CD14-positive monocyte (primary cell): ENCODE results near the gene FXR2. TPM values are rescaled to one million over a fixed set of nuclear protein-coding genes. Genes with fewer than 3 reads are reported as not detected.

ENCODE experiments used
- DNase-seq, 3 donors: peaks; one replicate each; pipeline ENCODE4 v3.0.0-alpha.2; 2011 to 2022
- H2AFZ ChIP-seq: 2 replicates; pipeline ENCODE4 v1.6.0; 2012; ENCODE audit warnings: mild to moderate bottlenecking, low read depth, low read length, inconsistent platforms; ENCODE audit not compliant: insufficient read depth, poor library complexity, severe bottlenecking
- H3K27ac ChIP-seq, 2 donors: 1 replicate in 1 of 2; 2 replicates in 1 of 2; pipeline ENCODE4 v1.5.1; 2012 to 2013; ENCODE audit warnings: low read length in 2 of 2, control low read depth in 1 of 2, inconsistent platforms in 1 of 2, low read depth in 1 of 2, mild to moderate bottlenecking in 1 of 2
- H3K27me3 ChIP-seq, 2 donors: one replicate each; pipeline versions ENCODE4 v1.6.0 to v1.6.1; 2011 to 2013; ENCODE audit warnings: low read length in 2 of 2; ENCODE audit not compliant: control insufficient read depth in 2 of 2, insufficient read depth in 2 of 2
- H3K36me3 ChIP-seq, 2 donors: replicated peaks in 1 of 2; 1 replicate in 1 of 2; 2 replicates in 1 of 2; pipeline versions ENCODE4 v1.5.1 to v1.6.1; 2012 to 2013; ENCODE audit warnings: low read length in 2 of 2, control low read depth in 1 of 2, inconsistent platforms in 1 of 2, mild to moderate bottlenecking in 1 of 2; ENCODE audit not compliant: insufficient read depth in 2 of 2, control insufficient read depth in 1 of 2
- H3K4me1 ChIP-seq, 2 donors: 1 replicate in 1 of 2; 2 replicates in 1 of 2; pipeline versions ENCODE4 v1.5.1 to v1.6.1; 2012 to 2013; ENCODE audit warnings: low read length in 2 of 2, control low read depth in 1 of 2, inconsistent platforms in 1 of 2, mild to moderate bottlenecking in 1 of 2, moderate library complexity in 1 of 2; ENCODE audit not compliant: insufficient read depth in 2 of 2, control insufficient read depth in 1 of 2
- H3K4me2 ChIP-seq: replicated peaks from 2 replicates; pipeline ENCODE3; 2012; ENCODE audit warnings: low read length, moderate library complexity, mild to moderate bottlenecking; ENCODE audit not compliant: poor library complexity, severe bottlenecking; ENCODE audit errors: extremely low read depth
- H3K4me3 ChIP-seq, 3 experiments: fragments of 200-600 bp in 1 of 3; sonication (generic) in 1 of 3; replicated peaks in 1 of 3; 1 replicate in 2 of 3; 2 replicates in 1 of 3; pipeline ENCODE4 v1.5.1; 2011 to 2013; ENCODE audit warnings: low read length in 3 of 3, mild to moderate bottlenecking in 3 of 3, control low read depth in 2 of 3, low read depth in 2 of 3, inconsistent platforms in 1 of 3, moderate library complexity in 1 of 3
- H3K79me2 ChIP-seq: 2 replicates; pipeline ENCODE4 v1.6.0; 2012; ENCODE audit warnings: mild to moderate bottlenecking, control low read depth, inconsistent platforms, low read length, moderate library complexity; ENCODE audit not compliant: insufficient read depth
- H3K9ac ChIP-seq: 2 replicates; pipeline ENCODE4 v1.6.0; 2017; ENCODE audit warnings: low read length, mild to moderate bottlenecking; ENCODE audit not compliant: insufficient read depth, poor library complexity, severe bottlenecking
- H3K9me3 ChIP-seq, 2 donors: replicated peaks in 1 of 2; 1 replicate in 1 of 2; 2 replicates in 1 of 2; pipeline versions ENCODE4 v1.5.1 to v1.6.1; 2012 to 2013; ENCODE audit warnings: low read length in 2 of 2, control low read depth in 1 of 2; ENCODE audit not compliant: control insufficient read depth in 1 of 2, insufficient read depth in 1 of 2
- H4K20me1 ChIP-seq: 2 replicates; pipeline ENCODE4 v1.6.0; 2012; ENCODE audit warnings: mild to moderate bottlenecking, low read length, control low read depth, moderate library complexity; ENCODE audit not compliant: insufficient read depth
- H3K27ac Mint-ChIP-seq, 7 donors: one replicate each; pipeline ENCODE4 v1.8.0; 2020; ENCODE audit warnings: mild to moderate bottlenecking in 7 of 7, mixed read lengths in 7 of 7, moderate library complexity in 6 of 7, inconsistent platforms in 2 of 7
- H3K27me3 Mint-ChIP-seq, 3 donors: one replicate each; pipeline ENCODE4 v1.8.0; 2021 to 2022; ENCODE audit warnings: low read depth in 3 of 3, mild to moderate bottlenecking in 3 of 3, mixed read lengths in 3 of 3, moderate library complexity in 3 of 3, inconsistent platforms in 1 of 3
- H3K36me3 Mint-ChIP-seq, 2 donors: one replicate each; pipeline ENCODE4 v1.8.0; 2020; ENCODE audit warnings: mixed read lengths in 2 of 2, inconsistent platforms in 1 of 2, mild to moderate bottlenecking in 1 of 2
- H3K4me1 Mint-ChIP-seq: one replicate; pipeline ENCODE4 v1.8.0; 2020; ENCODE audit warnings: mild to moderate bottlenecking, mixed read lengths
- H3K4me3 Mint-ChIP-seq, 2 donors: one replicate each; pipeline ENCODE4 v1.8.0; 2020; ENCODE audit warnings: mild to moderate bottlenecking in 2 of 2, mixed read lengths in 2 of 2, moderate library complexity in 1 of 2
- H3K9me3 Mint-ChIP-seq, 7 donors: one replicate each; pipeline ENCODE4 v1.8.0; 2020 to 2022; ENCODE audit warnings: mixed read lengths in 7 of 7, mild to moderate bottlenecking in 6 of 7, moderate library complexity in 6 of 7, inconsistent platforms in 2 of 7
- WGBS: methylation state at CpG from one replicate; pipeline ENCODE4 v1.1.5; 2013; ENCODE audit warnings: missing lambda C conversion rate; ENCODE audit not compliant: insufficient coverage; 5-methylcytosine and 5-hydroxymethylcytosine counted together
- intact Hi-C, 2 donors: fragments of 100-400 bp; cut with micrococcal nuclease; formaldehyde crosslinking; loops; one replicate each; pipeline versions ENCODE4 v1.15.0 to v1.15.1; 2023
- polyA plus RNA-seq, 3 donors: library from polyadenylated mRNA; depleted of rRNA in 1 of 3; unstranded in 2 of 3; stranded (reverse) in 1 of 3; fragments of 300-500 nt in 2 of 3; fragments of >200 nt in 1 of 3; fragmentation: Illumina TruSeq in 2 of 3; gene quantifications; 1 replicate in 2 of 3; 2 replicates in 1 of 3; pipeline ENCODE4 v1.2.3, GENCODE V29; 2012 to 2021
- TF ChIP-seq, protein P1 (sequence below): fragments of 200-600 bp; IDR thresholded peaks from one replicate; pipeline ENCODE4 v1.8.0; 2022; ENCODE audit warnings: antibody characterized with exemption, mild to moderate bottlenecking

The FXR2 gene
- polyA plus RNA-seq, 3 donors: 6.2 to 23.0 (median 9.2) TPM

DNA sequence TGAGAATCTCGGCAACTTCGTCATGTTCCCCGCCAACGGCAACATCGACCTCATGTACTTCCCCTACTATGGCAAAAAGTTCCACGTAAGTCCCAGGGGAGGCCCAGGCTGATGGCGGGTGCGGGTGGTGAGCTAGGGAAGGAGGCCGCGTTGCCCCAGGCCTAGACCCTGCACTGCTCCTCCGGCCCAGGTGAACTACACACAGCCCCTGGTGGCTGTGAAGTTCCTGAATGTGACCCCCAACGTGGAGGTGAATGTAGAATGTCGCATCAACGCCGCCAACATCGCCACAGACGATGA lies 40.8 kb upstream of the FXR2 start:
- WGBS: 98% methylated on average over 14 of the region's 17 CpGs
- DNase-seq: no peak
- Mint-ChIP-seq H3K27me3 (peaks cover 31 to 49% (median 38%) of the 10 kb centered on the region in 3 donors), H3K4me3 (no peak overlapping the region), H3K4me1 (peaks cover 10% of the 10 kb centered on the region), H3K27ac (no peak overlapping the region), H3K36me3 (peaks cover 5 to 7% of the 10 kb centered on the region in 2 donors), H3K9me3 (peaks cover 0 to 17% (median 4%) of the 10 kb centered on the region in 7 donors)
- Histone ChIP-seq H3K9me3 (no peaks in the 10 kb centered on the region), H3K27me3 (peaks cover 28 to 38% of the 10 kb centered on the region in 2 donors), H2AFZ (no peak overlapping the region), H3K9ac (no peak overlapping the region), H3K4me3 (no peak overlapping the region), H4K20me1 (no peaks in the 10 kb centered on the region), H3K4me1 (peaks cover 8 to 13% of the 10 kb centered on the region in 2 donors), H3K4me2 (no peak overlapping the region), H3K79me2 (no peaks in the 10 kb centered on the region), H3K27ac (no peak overlapping the region), H3K36me3 (no peaks in the 10 kb centered on the region)
- TF ChIP-seq, protein P1, sequence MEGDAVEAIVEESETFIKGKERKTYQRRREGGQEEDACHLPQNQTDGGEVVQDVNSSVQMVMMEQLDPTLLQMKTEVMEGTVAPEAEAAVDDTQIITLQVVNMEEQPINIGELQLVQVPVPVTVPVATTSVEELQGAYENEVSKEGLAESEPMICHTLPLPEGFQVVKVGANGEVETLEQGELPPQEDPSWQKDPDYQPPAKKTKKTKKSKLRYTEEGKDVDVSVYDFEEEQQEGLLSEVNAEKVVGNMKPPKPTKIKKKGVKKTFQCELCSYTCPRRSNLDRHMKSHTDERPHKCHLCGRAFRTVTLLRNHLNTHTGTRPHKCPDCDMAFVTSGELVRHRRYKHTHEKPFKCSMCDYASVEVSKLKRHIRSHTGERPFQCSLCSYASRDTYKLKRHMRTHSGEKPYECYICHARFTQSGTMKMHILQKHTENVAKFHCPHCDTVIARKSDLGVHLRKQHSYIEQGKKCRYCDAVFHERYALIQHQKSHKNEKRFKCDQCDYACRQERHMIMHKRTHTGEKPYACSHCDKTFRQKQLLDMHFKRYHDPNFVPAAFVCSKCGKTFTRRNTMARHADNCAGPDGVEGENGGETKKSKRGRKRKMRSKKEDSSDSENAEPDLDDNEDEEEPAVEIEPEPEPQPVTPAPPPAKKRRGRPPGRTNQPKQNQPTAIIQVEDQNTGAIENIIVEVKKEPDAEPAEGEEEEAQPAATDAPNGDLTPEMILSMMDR: no peak
- intact Hi-C loops: no loop called here

DNA sequence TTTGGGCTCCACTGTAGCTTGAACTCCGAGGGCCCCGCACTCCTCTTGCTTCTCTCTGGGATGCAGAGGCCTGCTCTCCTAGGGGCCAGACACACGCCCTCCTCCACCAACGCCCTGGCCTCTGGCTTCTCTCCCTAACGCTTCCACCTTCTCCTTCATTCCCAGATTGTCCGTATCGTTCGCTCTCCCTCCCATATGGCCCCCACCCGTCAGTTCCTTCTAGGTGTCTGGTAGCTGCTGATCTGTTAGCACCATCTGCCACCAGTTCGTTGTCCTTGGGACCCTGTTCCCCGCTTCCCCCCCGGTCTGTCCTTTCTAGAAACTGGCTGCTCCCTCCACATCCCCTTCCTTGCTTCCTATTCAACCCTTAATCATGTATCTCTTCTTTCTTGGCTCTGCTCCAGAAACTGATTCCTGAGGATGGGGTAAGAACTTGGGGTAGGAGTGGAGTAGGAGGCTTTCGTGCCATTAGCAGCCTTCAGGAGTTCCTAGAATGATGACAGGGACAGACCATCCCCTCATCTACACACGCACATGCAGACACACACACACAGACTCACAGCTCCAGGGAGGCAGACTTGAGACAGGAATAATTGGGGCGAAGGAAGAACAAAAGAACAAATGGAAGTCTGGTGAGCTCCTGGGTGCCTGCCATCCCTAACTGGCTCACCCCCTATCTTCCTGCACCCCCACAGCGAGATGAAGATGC lies 40.3 kb upstream of the FXR2 start:
- Mint-ChIP-seq H3K36me3 (peaks cover 7 to 9% of the 10 kb centered on the region in 2 donors), H3K4me3 (peak overlapping the region in 1 of 2 donors; percentile 44), H3K4me1 (peaks cover 15% of the 10 kb centered on the region), H3K9me3 (peaks cover 0 to 21% (median 4%) of the 10 kb centered on the region in 7 donors), H3K27me3 (peaks cover 36 to 54% (median 43%) of the 10 kb centered on the region in 3 donors), H3K27ac (no peak overlapping the region)
- Histone ChIP-seq H3K4me2 (no peak overlapping the region), H3K36me3 (no peaks in the 10 kb centered on the region), H4K20me1 (no peaks in the 10 kb centered on the region), H3K9ac (no peak overlapping the region), H2AFZ (no peak overlapping the region), H3K9me3 (no peaks in the 10 kb centered on the region), H3K4me1 (peaks cover 13 to 18% of the 10 kb centered on the region in 2 donors), H3K27ac (no peak overlapping the region), H3K27me3 (peaks cover 33 to 43% of the 10 kb centered on the region in 2 donors), H3K79me2 (no peaks in the 10 kb centered on the region), H3K4me3 (no peak overlapping the region)
- intact Hi-C loops: no loop called here
- DNase-seq: no peak
- 97% methylated on average over 11 of the region's 16 CpGs for WGBS
- TF ChIP-seq, protein P1: no peak
